Measurements from ENCODE around the gene SLC6A18.
"Not testable (repeated sequence)": the region's sequence is repeated elsewhere in the genome, so short reads cannot be mapped to it uniquely, and the experiment has no call there.

Gene SLC6A18

GRCh38 chr5:1264211-1264610, 39.0 kb downstream of the SLC6A18 start:
- no peak overlapping the region for H3K4me3 Mint-ChIP-seq
- H3K27me3 Mint-ChIP-seq (ENCODE audit: low read depth, poor library complexity): peaks cover 7% of the 10 kb centered on the region
- TF ChIP-seq, protein P1, sequence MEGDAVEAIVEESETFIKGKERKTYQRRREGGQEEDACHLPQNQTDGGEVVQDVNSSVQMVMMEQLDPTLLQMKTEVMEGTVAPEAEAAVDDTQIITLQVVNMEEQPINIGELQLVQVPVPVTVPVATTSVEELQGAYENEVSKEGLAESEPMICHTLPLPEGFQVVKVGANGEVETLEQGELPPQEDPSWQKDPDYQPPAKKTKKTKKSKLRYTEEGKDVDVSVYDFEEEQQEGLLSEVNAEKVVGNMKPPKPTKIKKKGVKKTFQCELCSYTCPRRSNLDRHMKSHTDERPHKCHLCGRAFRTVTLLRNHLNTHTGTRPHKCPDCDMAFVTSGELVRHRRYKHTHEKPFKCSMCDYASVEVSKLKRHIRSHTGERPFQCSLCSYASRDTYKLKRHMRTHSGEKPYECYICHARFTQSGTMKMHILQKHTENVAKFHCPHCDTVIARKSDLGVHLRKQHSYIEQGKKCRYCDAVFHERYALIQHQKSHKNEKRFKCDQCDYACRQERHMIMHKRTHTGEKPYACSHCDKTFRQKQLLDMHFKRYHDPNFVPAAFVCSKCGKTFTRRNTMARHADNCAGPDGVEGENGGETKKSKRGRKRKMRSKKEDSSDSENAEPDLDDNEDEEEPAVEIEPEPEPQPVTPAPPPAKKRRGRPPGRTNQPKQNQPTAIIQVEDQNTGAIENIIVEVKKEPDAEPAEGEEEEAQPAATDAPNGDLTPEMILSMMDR (IDR thresholded peaks at IDR 0.05): no peak
- no peaks in the 10 kb centered on the region for H3K36me3 Mint-ChIP-seq (ENCODE audit: low read depth)
- no peaks in the 10 kb centered on the region for H3K9me3 Mint-ChIP-seq
- H3K27ac Mint-ChIP-seq: no peak overlapping the region
- no peak for DNase-seq
- H3K4me1 Mint-ChIP-seq: no peaks in the 10 kb centered on the region

GRCh38 chr5:1265026-1265425, 39.8 kb downstream of the SLC6A18 start:
- H3K27ac Mint-ChIP-seq: no peak overlapping the region
- DNase-seq: no peak
- no peak overlapping the region for H3K4me3 Mint-ChIP-seq
- TF ChIP-seq, protein P1 (IDR thresholded peaks at IDR 0.05): no peak
- H3K36me3 Mint-ChIP-seq (ENCODE audit: low read depth): no peaks in the 10 kb centered on the region
- H3K27me3 Mint-ChIP-seq (ENCODE audit: low read depth, poor library complexity): peaks cover 12% of the 10 kb centered on the region
- H3K4me1 Mint-ChIP-seq: no peaks in the 10 kb centered on the region
- no peaks in the 10 kb centered on the region for H3K9me3 Mint-ChIP-seq

GRCh38 chr5:1265461-1266455, 40.6 kb downstream of the SLC6A18 start:
- H3K4me1 Mint-ChIP-seq: no peaks in the 10 kb centered on the region
- peaks cover 9% of the 10 kb centered on the region for H3K27me3 Mint-ChIP-seq (ENCODE audit: low read depth, poor library complexity)
- peaks cover 4% of the 10 kb centered on the region for H3K36me3 Mint-ChIP-seq (ENCODE audit: low read depth)
- TF ChIP-seq, protein P1 (IDR thresholded peaks at IDR 0.05): no peak
- no peaks in the 10 kb centered on the region for H3K9me3 Mint-ChIP-seq
- no peak overlapping the region for H3K27ac Mint-ChIP-seq
- DNase-seq: no peak
- no peak overlapping the region for H3K4me3 Mint-ChIP-seq

DNA sequence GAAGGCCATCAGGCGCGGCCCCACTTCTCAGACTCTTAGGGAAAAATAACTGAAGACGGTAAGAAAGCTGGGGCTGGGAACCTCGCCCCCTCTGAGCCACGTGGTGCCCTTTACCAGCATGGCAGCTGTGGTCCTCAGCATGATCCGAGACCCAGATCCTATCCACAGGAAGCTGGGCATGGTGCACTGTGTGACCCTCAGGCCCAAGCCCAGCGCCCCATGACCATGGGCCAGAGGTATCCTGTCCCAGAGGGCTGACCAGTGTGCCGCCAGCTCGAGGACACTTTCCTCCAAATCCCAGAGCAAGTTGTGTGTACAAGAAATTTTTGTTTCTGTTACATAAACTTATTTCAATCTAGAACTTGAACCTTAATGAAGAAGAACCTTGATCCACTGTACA, 41.6 kb downstream of the SLC6A18 start:
- no peaks in the 10 kb centered on the region for H3K4me1 Mint-ChIP-seq
- no peak overlapping the region for H3K27ac Mint-ChIP-seq
- peaks cover 9% of the 10 kb centered on the region for H3K27me3 Mint-ChIP-seq (ENCODE audit: low read depth, poor library complexity)
- H3K36me3 Mint-ChIP-seq (ENCODE audit: low read depth): peaks cover 4% of the 10 kb centered on the region
- no peak overlapping the region for H3K4me3 Mint-ChIP-seq
- DNase-seq: no peak
- TF ChIP-seq, protein P1 (IDR thresholded peaks at IDR 0.05): no peak
- no peaks in the 10 kb centered on the region for H3K9me3 Mint-ChIP-seq

DNA sequence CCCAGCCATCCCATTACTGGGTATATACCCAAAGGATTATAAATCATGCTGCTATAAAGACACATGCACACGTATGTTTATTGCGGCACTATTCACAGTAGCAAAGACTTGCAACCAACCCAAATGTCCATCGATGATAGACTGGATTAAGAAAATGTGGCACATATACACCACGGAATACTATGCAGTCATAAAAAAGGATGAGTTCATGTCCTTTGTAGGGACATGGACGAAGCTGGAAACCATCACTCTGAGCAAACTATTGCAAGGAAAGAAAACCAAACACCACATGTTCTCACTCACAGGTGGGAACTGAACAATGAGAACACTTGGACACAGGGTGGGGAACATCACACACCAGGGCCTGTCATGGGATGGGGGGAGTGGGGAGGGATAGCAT, 42.3 kb downstream of the SLC6A18 start:
- not testable (repeated sequence) for DNase-seq; H3K27me3 Mint-ChIP-seq (ENCODE audit: low read depth, poor library complexity)

GRCh38 chr5:1268056-1268455, 42.9 kb downstream of the SLC6A18 start:
- H3K27me3 Mint-ChIP-seq (ENCODE audit: low read depth, poor library complexity): peaks cover 5% of the 10 kb centered on the region
- H3K9me3 Mint-ChIP-seq: no peaks in the 10 kb centered on the region
- no peaks in the 10 kb centered on the region for H3K4me1 Mint-ChIP-seq
- TF ChIP-seq, protein P1 (IDR thresholded peaks at IDR 0.05): no peak
- H3K36me3 Mint-ChIP-seq (ENCODE audit: low read depth): peaks cover 4% of the 10 kb centered on the region
- no peak for DNase-seq
- no peak overlapping the region for H3K27ac Mint-ChIP-seq
- H3K4me3 Mint-ChIP-seq: no peak overlapping the region

More for the DNA sequence above, 42.3 kb downstream of the SLC6A18 start:
- H3K9me3 Mint-ChIP-seq; H3K27ac Mint-ChIP-seq; H3K36me3 Mint-ChIP-seq (ENCODE audit: low read depth); H3K4me1 Mint-ChIP-seq; H3K4me3 Mint-ChIP-seq: not testable (repeated sequence)

All from nephron progenitor cell (in vitro differentiated cells).